Measurements from ENCODE around the gene SHOC2.

DNA sequence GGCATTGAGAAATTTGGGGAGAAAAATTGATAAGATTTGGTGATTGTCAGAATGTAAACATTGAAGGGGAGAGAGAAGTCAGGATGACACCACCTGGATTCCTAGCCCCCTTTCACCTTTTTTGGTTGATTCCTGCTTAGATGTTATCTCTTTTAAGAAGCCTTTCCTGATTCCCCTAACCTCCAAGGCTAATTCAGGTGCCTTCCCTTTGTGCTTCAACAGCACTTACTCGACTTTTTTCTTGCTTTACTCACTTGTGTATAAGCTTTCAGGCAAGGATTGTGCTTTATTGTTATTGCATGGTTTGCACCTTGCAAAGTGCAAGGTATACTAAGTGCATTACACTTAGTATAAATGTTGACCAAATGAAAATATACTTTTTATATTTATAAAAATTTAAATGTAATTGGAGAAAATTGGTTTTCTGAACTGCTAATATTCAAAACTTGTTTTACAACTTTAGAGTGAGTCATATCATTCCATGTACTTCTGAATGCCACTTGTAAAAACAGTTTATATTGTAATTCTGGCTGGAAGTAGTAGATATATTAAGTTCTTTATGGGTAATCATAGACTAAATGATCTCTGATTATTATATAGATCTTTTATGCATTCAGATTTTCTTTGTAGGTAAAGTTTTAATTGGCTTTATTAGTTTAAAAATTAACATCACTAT, 13.2 kb downstream of the SHOC2 start:
- TF ChIP-seq SIN3A (IDR thresholded peaks at IDR 0.05; ENCODE audit: borderline replicate concordance, insufficient read depth, low read length) (no peak), REST (IDR thresholded peaks at IDR 0.05; ENCODE audit: insufficient read depth in 1 of 2, low read depth in 2 of 2, low read length in 2 of 2) (no peak), TAF1 (IDR thresholded peaks at IDR 0.05; ENCODE audit: borderline replicate concordance, insufficient read depth, low read length) (no peak)
